GM23248 (cell line): ENCODE data around the gene PRAF2. TPM values are rescaled to one million over a fixed set of nuclear protein-coding genes. Genes with fewer than 3 reads are reported as not detected.

Experiments used
- DNase-seq: peaks from one replicate; pipeline ENCODE4 v3.0.0-alpha.2; 2015
- H2AFZ ChIP-seq: fragments of 200-600 bp; sonication (generic); 2 replicates; pipeline ENCODE4 v1.6.1; 2016; ENCODE audit warnings: antibody characterized with exemption
- H3F3A ChIP-seq: fragments of 200-600 bp; sonication (generic); 2 replicates; pipeline ENCODE4 v1.6.1; 2016; ENCODE audit warnings: mild to moderate bottlenecking, antibody characterized with exemption, mixed run types; ENCODE audit not compliant: insufficient read depth
- H3K27ac ChIP-seq: fragments of 200-600 bp; sonication (generic); 2 replicates; pipeline ENCODE4 v1.5.1; 2016; ENCODE audit warnings: mild to moderate bottlenecking
- H3K27me3 ChIP-seq: fragments of 200-600 bp; sonication (generic); replicated peaks from 2 replicates; pipeline ENCODE4 v1.6.1; 2016; ENCODE audit warnings: mild to moderate bottlenecking; ENCODE audit not compliant: insufficient read depth
- H3K36me3 ChIP-seq: fragments of 200-600 bp; sonication (generic); 2 replicates; pipeline ENCODE4 v1.6.1; 2016; ENCODE audit warnings: low read depth, mild to moderate bottlenecking
- H3K4me1 ChIP-seq: fragments of 200-600 bp; sonication (generic); 2 replicates; pipeline ENCODE4 v1.6.1; 2016; ENCODE audit warnings: mild to moderate bottlenecking; ENCODE audit not compliant: insufficient read depth
- H3K4me2 ChIP-seq: fragments of 200-600 bp; sonication (generic); one replicate; pipeline ENCODE4 v1.6.1; 2016; ENCODE audit warnings: mild to moderate bottlenecking; ENCODE audit not compliant: unreplicated experiment
- H3K4me3 ChIP-seq: fragments of 200-600 bp; sonication (generic); 2 replicates; pipeline ENCODE4 v1.5.1; 2016; ENCODE audit warnings: mild to moderate bottlenecking
- H3K79me2 ChIP-seq: fragments of 200-600 bp; sonication (generic); 2 replicates; pipeline ENCODE4 v1.6.1; 2016; ENCODE audit warnings: mild to moderate bottlenecking; ENCODE audit not compliant: insufficient read depth
- H3K9ac ChIP-seq: fragments of 200-600 bp; sonication (generic); 2 replicates; pipeline ENCODE4 v1.6.1; 2016; ENCODE audit warnings: mild to moderate bottlenecking
- H3K9me2 ChIP-seq: fragments of 200-600 bp; sonication (generic); 2 replicates; pipeline ENCODE4 v1.6.1; 2016; ENCODE audit warnings: mixed run types, mild to moderate bottlenecking, moderate library complexity; ENCODE audit not compliant: insufficient read depth
- H3K9me3 ChIP-seq: fragments of 200-600 bp; sonication (generic); one replicate; pipeline ENCODE4 v1.6.1; 2017; ENCODE audit warnings: low read depth
- H4K20me1 ChIP-seq: fragments of 200-600 bp; sonication (generic); 2 replicates; pipeline ENCODE4 v1.6.0; 2016; ENCODE audit not compliant: insufficient read depth
- EZH2 ChIP-seq: fragments of 200-600 bp; sonication (generic); IDR thresholded peaks from 2 replicates; pipeline ENCODE4 v1.6.1; 2018; ENCODE audit warnings: antibody characterized with exemption, mild to moderate bottlenecking; ENCODE audit not compliant: insufficient read depth, poor library complexity, severe bottlenecking
- EZH2phosphoT487 ChIP-seq: fragments of 200-600 bp; sonication (generic); IDR thresholded peaks from 2 replicates; pipeline ENCODE4 v1.6.1; 2018; ENCODE audit warnings: antibody characterized with exemption, moderate library complexity, mild to moderate bottlenecking, low read depth; ENCODE audit not compliant: insufficient read depth
- WGBS, 2 experiments: methylation state at CpG; one replicate each; pipeline ENCODE4 v1.1.6; 2015 to 2017; ENCODE audit warnings: low lambda C conversion rate in 2 of 2, low coverage in 1 of 2; ENCODE audit errors: missing lambda C conversion rate in 2 of 2; 5-methylcytosine and 5-hydroxymethylcytosine counted together
- in situ Hi-C: fragments of 300-500 bp; cut with MboI; formaldehyde crosslinking; loops from 2 replicates; pipeline ENCODE4 v1.15.0; 2020
- polyA plus RNA-seq: library from polyadenylated mRNA; unstranded; fragments of >200 nt; fragmentation: Nextera tagmentation; extraction: Ambion mirVana; gene quantifications from 2 replicates; pipeline ENCODE4 v1.2.1, GENCODE V29; 2016
- total RNA-seq: library from RNA; depleted of rRNA; stranded (reverse); fragments of >200 nt; shearing (Covaris generic); gene quantifications from 2 replicates; pipeline ENCODE4 v1.2.3, GENCODE V29; 2014

The PRAF2 gene
- total and polyA plus RNA-seq, 2 experiments from 2014 or later: 24.6 to 141 TPM

GRCh38 chrX:49066690-49067089 lies 7.1 kb downstream of the PRAF2 start:
- TF ChIP-seq EZH2phosphoT487 (no peak), EZH2 (no peak)
- DNase-seq: no peak
- H4K20me1 ChIP-seq: no peaks in the 10 kb centered on the region
- no peaks in the 10 kb centered on the region for H3K9me3 ChIP-seq
- H3K79me2 ChIP-seq: no peaks in the 10 kb centered on the region
- H3K27me3 ChIP-seq: no peaks in the 10 kb centered on the region
- no peak overlapping the region for H3K4me3 ChIP-seq
- in situ Hi-C loops: no loop called here
- no peaks in the 10 kb centered on the region for H3K36me3 ChIP-seq
- no peaks in the 10 kb centered on the region for H3K9me2 ChIP-seq
- 92 to 94% methylated on average over 6 to 7 of the region's 9 CpGs for WGBS, 2 experiments
- no peak overlapping the region for H3K9ac ChIP-seq
- H3F3A ChIP-seq: no peaks in the 10 kb centered on the region
- H2AFZ ChIP-seq: no peak overlapping the region
- H3K4me1 ChIP-seq: no peaks in the 10 kb centered on the region
- no peak overlapping the region for H3K27ac ChIP-seq
- H3K4me2 ChIP-seq: no peak overlapping the region

- no peak for TF ChIP-seq EZH2phosphoT487
- no peak for TF ChIP-seq EZH2
- no peak for DNase-seq
- H3K27me3 ChIP-seq: no peaks in the 10 kb centered on the region
- H3K9me3 ChIP-seq: no peaks in the 10 kb centered on the region
- H3K9me2 ChIP-seq: no peaks in the 10 kb centered on the region
- no peaks in the 10 kb centered on the region for H3K36me3 ChIP-seq
- H3K79me2 ChIP-seq: no peaks in the 10 kb centered on the region
- H3K4me3 ChIP-seq: no peak overlapping the region
- H2AFZ ChIP-seq: no peak overlapping the region
- no peaks in the 10 kb centered on the region for H3K4me1 ChIP-seq
- no peak overlapping the region for H3K9ac ChIP-seq
- no peak overlapping the region for H3K4me2 ChIP-seq
- H3K27ac ChIP-seq: no peak overlapping the region
- in situ Hi-C loops: no loop called here
- H3F3A ChIP-seq: no peaks in the 10 kb centered on the region
- WGBS, 2 experiments: 59 to 65% methylated on average over 2 of the region's 2 CpGs
- H4K20me1 ChIP-seq: no peaks in the 10 kb centered on the region
These were observed 7.5 kb downstream of the PRAF2 start for GRCh38 chrX:49066278-49066677.

- H3K4me2 ChIP-seq: no peak overlapping the region
- H4K20me1 ChIP-seq: no peaks in the 10 kb centered on the region
- no peaks in the 10 kb centered on the region for H3K36me3 ChIP-seq
- H3K27ac ChIP-seq: no peak overlapping the region
- no peaks in the 10 kb centered on the region for H3K4me1 ChIP-seq
- H2AFZ ChIP-seq: no peak overlapping the region
- TF ChIP-seq EZH2phosphoT487 (no peak), EZH2 (no peak)
- H3K27me3 ChIP-seq: no peaks in the 10 kb centered on the region
- H3K9me3 ChIP-seq: no peaks in the 10 kb centered on the region
- no peaks in the 10 kb centered on the region for H3F3A ChIP-seq
- 88 to 93% methylated on average over 3 to 8 of the region's 8 CpGs for WGBS, 2 experiments
- no peak for DNase-seq
- no peaks in the 10 kb centered on the region for H3K9me2 ChIP-seq
- in situ Hi-C loops: no loop called here
- H3K9ac ChIP-seq: no peak overlapping the region
- H3K4me3 ChIP-seq: no peak overlapping the region
- H3K79me2 ChIP-seq: no peaks in the 10 kb centered on the region
These were observed 9.1 kb downstream of the PRAF2 start for GRCh38 chrX:49064735-49065134.

GRCh38 chrX:49064303-49064702 lies 9.5 kb downstream of the PRAF2 start:
- Histone ChIP-seq H2AFZ (no peak overlapping the region), H3K4me1 (no peaks in the 10 kb centered on the region), H3K27ac (no peak overlapping the region), H3K9me2 (no peaks in the 10 kb centered on the region), H3K27me3 (no peaks in the 10 kb centered on the region), H3K36me3 (no peaks in the 10 kb centered on the region), H3K9ac (no peak overlapping the region), H3F3A (no peaks in the 10 kb centered on the region), H3K79me2 (no peaks in the 10 kb centered on the region), H4K20me1 (no peaks in the 10 kb centered on the region), H3K4me2 (no peak overlapping the region), H3K4me3 (no peak overlapping the region), H3K9me3 (no peaks in the 10 kb centered on the region)
- DNase-seq: no peak
- in situ Hi-C loops: no loop called here
- TF ChIP-seq EZH2: no peak
- TF ChIP-seq EZH2phosphoT487: no peak
- 86 to 94% methylated on average over 1 to 11 of the region's 20 CpGs for WGBS, 2 experiments

- in situ Hi-C loops: no loop called here
- Histone ChIP-seq H3K4me3 (no peak overlapping the region), H4K20me1 (no peaks in the 10 kb centered on the region), H2AFZ (no peak overlapping the region), H3K79me2 (no peaks in the 10 kb centered on the region), H3K4me2 (no peak overlapping the region), H3K4me1 (no peaks in the 10 kb centered on the region), H3K36me3 (no peaks in the 10 kb centered on the region), H3F3A (no peaks in the 10 kb centered on the region), H3K9ac (no peak overlapping the region), H3K9me2 (no peaks in the 10 kb centered on the region), H3K27ac (no peak overlapping the region), H3K9me3 (no peaks in the 10 kb centered on the region), H3K27me3 (no peaks in the 10 kb centered on the region)
- TF ChIP-seq EZH2phosphoT487: no peak
- no peak for TF ChIP-seq EZH2
- no peak for DNase-seq
- WGBS, 2 experiments: 90% methylated on average over 6 to 9 of the region's 9 CpGs
These were observed 10.1 kb downstream of the PRAF2 start for GRCh38 chrX:49063715-49064114.
